HG03521 (cell line): Measurements from ENCODE around the gene ZNF165.
"Not testable (repeated sequence)": the region's sequence is repeated elsewhere in the genome, so short reads cannot be mapped to it uniquely, and the experiment has no call there.

Experiments
- ATAC-seq: cut with Tn5 transposase; IDR thresholded peaks from one replicate; pipeline ENCODE4 v1.9.1; 2021; ENCODE audit warnings: mild to moderate bottlenecking, moderate library complexity; ENCODE audit not compliant: unreplicated experiment

The ZNF165 gene

DNA sequence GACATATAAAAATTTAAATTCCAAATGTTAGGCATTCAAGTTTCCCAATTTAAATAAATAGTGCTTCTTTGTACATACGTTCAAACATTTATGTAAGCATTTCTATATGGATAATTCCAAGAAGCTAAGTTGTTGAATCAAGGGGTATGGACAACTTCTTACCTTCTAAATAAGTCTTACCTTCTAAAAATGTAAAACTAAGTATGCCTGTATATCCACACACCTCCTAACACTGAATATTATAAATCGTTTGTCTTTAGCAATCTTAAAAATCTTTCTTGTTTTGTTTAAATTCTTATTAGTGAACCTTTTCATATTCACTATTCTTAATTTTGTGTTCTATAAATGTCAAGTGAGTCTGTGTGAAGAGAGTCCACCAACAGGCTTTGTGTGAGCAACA lies 41.5 kb downstream of the ZNF165 start:
- ATAC-seq = no peak

GRCh38 chr6:28122283-28122682 lies 41.9 kb downstream of the ZNF165 start:
- ATAC-seq = not testable (repeated sequence)

GRCh38 chr6:28124350-28124970 lies 44.1 kb downstream of the ZNF165 start, which contains the start of gene ZSCAN16:
TSS of gene ZSCAN16 (plus strand) at chr6:28124609. CDS start at chr6:28125444, 835 bp downstream.
- peak; percentile 91 for ATAC-seq

DNA sequence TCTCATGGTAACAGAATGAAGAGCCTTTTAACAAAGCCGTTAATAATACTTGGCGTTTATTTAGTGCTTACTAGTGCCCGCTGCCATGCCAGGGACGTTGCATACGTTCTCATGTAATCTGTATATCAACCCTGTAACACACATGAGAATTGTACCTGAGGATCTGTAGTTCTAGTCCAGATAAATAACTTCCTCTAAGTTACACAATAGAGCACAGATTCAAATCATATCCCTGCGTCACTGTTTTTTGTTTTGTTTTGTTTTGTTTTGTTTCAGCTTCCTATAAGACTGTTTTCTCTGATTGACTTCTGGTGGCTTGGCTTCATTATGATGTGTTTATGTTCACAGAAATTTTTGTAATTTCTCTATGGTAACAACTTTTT lies 44.6 kb downstream of the ZNF165 start:
- ATAC-seq = no peak

DNA sequence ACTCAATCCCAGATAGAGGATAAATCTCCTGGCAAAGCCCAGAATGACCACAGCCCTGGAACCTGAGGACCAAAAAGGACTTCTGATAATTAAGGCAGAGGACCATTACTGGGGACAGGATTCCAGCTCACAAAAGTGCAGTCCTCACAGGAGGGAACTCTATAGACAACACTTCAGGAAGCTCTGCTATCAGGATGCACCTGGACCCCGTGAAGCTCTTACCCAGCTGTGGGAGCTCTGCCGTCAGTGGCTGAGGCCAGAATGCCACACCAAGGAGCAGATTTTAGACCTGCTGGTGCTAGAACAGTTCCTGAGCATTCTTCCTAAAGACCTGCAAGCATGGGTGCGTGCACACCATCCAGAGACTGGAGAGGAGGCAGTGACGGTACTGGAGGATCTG lies 45.0 kb downstream of the ZNF165 start:
- ATAC-seq = no peak

GRCh38 chr6:28134015-28134414 lies 53.6 kb downstream of the ZNF165 start:
- no peak for ATAC-seq

DNA sequence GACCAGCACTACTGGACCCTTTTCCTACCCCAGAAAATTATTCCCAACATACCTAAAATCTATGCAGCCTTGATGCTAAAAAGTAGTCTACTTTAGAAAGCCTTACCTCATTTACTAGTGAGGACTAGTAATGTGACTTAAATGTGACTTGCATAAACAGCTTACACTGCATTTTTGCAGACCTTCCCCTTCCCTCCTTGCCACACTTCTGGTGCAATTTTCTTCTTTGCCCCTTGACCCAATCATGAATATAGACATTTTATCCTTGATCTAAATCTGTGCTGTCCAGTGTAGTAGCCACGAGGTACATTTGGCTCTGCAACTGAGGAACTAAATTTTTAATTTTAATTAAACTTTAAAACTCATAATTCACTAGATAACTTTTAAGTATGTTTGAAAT lies 54.3 kb downstream of the ZNF165 start:
- ATAC-seq = no peak

DNA sequence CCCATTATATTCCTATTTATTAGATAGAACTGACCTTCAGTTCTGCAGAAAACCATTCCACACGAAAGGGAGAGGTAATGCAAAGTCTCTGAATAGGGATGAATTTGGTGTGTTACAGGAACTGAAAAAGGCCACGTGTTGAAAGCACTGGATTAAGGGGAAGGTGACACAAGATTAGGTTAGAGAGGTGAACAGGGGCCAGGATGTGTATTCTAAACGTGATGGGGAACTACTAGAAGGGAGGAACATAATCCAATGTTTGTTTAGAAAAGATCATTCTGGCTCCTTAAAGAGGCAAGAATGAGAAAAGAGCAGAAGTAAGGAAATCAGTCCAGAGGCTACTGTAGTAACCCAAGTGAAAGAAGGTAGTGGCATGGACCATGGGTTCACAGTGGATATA lies 55.0 kb downstream of the ZNF165 start:
- ATAC-seq = no peak

- peak; percentile 56 for ATAC-seq
Observed at GRCh38 chr6:28136585-28137504, 56.5 kb downstream of the ZNF165 start.

DNA sequence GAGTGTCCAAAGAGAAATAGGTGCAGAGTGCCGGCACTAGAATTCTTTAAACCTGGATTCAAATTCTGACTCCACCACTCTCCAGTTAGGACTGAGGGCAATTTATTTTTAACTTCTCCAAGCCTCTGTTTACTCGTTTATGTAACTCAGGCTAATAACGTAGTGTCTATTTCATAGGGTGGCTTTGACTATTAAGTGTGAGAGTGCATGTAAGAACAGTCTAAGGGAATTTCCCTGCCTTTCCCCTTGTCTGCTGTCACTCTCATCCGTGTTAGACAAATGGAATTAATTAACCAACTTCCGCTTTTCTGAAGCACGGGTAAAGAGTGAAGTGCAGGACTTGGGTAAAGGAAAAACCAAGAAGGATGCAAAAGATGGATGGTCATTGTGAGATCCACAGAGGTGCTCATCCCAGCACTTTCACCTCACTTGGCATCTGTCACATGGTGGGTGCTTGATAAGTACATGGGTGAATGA lies 57.2 kb downstream of the ZNF165 start:
- ATAC-seq = no peak
